HL-60 (cell line): Measurements from ENCODE around the gene TMPRSS3.

Experiments used
- CTCF ChIP-seq: IDR thresholded peaks from one replicate; pipeline ENCODE4 v1.5.1; 2011; ENCODE audit warnings: low read length, control low read depth, inconsistent platforms; ENCODE audit not compliant: insufficient read depth
- POLR2AphosphoS5 ChIP-seq: IDR thresholded peaks from 2 replicates; pipeline ENCODE4 v1.6.1; 2012; ENCODE audit warnings: low read depth
- REST ChIP-seq: IDR thresholded peaks from 2 replicates; pipeline ENCODE4 v1.6.1; 2012; ENCODE audit warnings: low read depth; ENCODE audit not compliant: insufficient replicate concordance

GRCh38 chr21:42444745-42445059 lies 48.9 kb upstream of the TMPRSS3 start:
- TF ChIP-seq CTCF (no peak), REST (no peak), POLR2AphosphoS5 (no peak)
